ENCODE measurements around the gene NKD1. TPM values are rescaled to one million over a fixed set of nuclear protein-coding genes. Genes with fewer than 3 reads are reported as not detected.

The NKD1 gene
- total RNA-seq, 2 experiments from 2014 or later = 0.04 to 0.06 TPM

GRCh38 chr16:50520451-50521245 lies 27.5 kb upstream of the NKD1 start:
- peaks cover 5% of the 10 kb centered on the region; the same call in 1 of the 2 replicates for H3K9me3 ChIP-seq (ENCODE audit: low read length)
- H3K9me2 ChIP-seq (ENCODE audit: insufficient read depth, low read length) = no peaks in the 10 kb centered on the region; the same call in 1 of the 2 replicates
- no peaks in the 10 kb centered on the region for H4K20me1 ChIP-seq (ENCODE audit: insufficient read depth, low read length)
- TF ChIP-seq CTCF (conservative IDR thresholded peaks at IDR 0.05; ENCODE audit: low read length) = no peak
- TF ChIP-seq EZH2phosphoT487 (IDR thresholded peaks at IDR 0.05; ENCODE audit: borderline replicate concordance, low read depth, low read length) = no peak
- no peak for DNase-seq (ENCODE audit: low spot score)
- CTCF ChIA-PET (ENCODE audit: unreplicated experiment) = no interaction called here
- POLR2A ChIA-PET = no interaction called here
- H3K4me2 ChIP-seq (ENCODE audit: low read length) = no peak overlapping the region
- H3K4me1 ChIP-seq (ENCODE audit: insufficient read depth, low read length, poor library complexity, severe bottlenecking) = no peaks in the 10 kb centered on the region
- H2AFZ ChIP-seq (ENCODE audit: low read length) = no peak overlapping the region
- no TSS peak for BruUV-seq (replicated peaks)
- intact Hi-C loops (cut with micrococcal nuclease; ENCODE audit: unreplicated experiment) = no loop called here
- H3K79me2 ChIP-seq (ENCODE audit: insufficient read depth, low read depth, low read length) = no peaks in the 10 kb centered on the region
- H3K4me3 ChIP-seq (ENCODE audit: low read depth, low read length, poor library complexity, severe bottlenecking) = no peak overlapping the region
- no peak overlapping the region for H3K27ac ChIP-seq (ENCODE audit: low read depth, low read length, poor library complexity, severe bottlenecking)
- H3K36me3 ChIP-seq (ENCODE audit: insufficient read depth, low read length) = no peaks in the 10 kb centered on the region

DNA sequence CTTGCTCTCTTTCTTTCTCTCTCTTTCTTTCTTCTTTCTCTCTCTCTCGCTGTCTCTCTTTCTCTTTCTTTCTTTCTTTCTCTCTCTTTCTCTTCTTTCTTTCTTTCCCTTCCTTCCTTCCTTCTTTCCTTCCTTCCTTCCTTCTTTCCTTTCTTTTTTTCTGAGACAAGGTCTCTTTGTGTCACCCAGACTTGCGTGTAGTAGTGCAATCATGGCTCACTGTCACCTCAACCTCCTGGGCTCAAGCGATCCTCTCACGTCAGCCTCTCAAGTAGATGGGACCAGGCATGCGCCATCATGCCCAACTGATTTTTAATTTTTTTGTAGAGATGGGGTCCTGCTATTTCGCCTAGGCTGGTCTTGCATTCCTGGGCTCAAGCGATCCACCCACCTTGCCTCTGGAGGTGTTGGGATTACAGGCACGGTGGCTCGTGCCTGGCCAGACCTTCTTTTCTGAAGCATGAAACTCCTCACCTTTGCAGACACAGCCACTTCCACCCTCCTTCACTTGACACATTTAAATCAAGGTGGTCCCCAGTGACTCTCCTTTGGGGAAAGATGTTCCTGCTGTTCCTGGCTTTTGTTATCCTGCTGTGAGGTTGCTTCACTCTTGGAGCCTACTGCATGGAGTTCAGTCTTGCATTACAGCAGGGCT lies 26.8 kb upstream of the NKD1 start:
- Histone ChIP-seq H3K27ac (ENCODE audit: low read depth, low read length, poor library complexity, severe bottlenecking) (no peak overlapping the region), H3K9me3 (ENCODE audit: low read length) (peaks cover 4% of the 10 kb centered on the region; the same call in 1 of the 2 replicates), H2AFZ (ENCODE audit: low read length) (no peak overlapping the region), H3K4me1 (ENCODE audit: insufficient read depth, low read length, poor library complexity, severe bottlenecking) (no peaks in the 10 kb centered on the region), H3K4me2 (ENCODE audit: low read length) (no peak overlapping the region), H3K4me3 (ENCODE audit: low read depth, low read length, poor library complexity, severe bottlenecking) (no peak overlapping the region), H3K36me3 (ENCODE audit: insufficient read depth, low read length) (no peaks in the 10 kb centered on the region), H4K20me1 (ENCODE audit: insufficient read depth, low read length) (no peaks in the 10 kb centered on the region), H3K79me2 (ENCODE audit: insufficient read depth, low read depth, low read length) (no peaks in the 10 kb centered on the region), H3K9me2 (ENCODE audit: insufficient read depth, low read length) (no peaks in the 10 kb centered on the region)
- TF ChIP-seq CTCF (conservative IDR thresholded peaks at IDR 0.05; ENCODE audit: low read length) (no peak), EZH2phosphoT487 (IDR thresholded peaks at IDR 0.05; ENCODE audit: borderline replicate concordance, low read depth, low read length) (no peak)
- intact Hi-C loops (cut with micrococcal nuclease; ENCODE audit: unreplicated experiment) = no loop called here
- POLR2A ChIA-PET = no interaction called here
- CTCF ChIA-PET (ENCODE audit: unreplicated experiment) = no interaction called here
- no TSS peak for BruUV-seq (replicated peaks)
- no peak for DNase-seq (ENCODE audit: low spot score)

DNA sequence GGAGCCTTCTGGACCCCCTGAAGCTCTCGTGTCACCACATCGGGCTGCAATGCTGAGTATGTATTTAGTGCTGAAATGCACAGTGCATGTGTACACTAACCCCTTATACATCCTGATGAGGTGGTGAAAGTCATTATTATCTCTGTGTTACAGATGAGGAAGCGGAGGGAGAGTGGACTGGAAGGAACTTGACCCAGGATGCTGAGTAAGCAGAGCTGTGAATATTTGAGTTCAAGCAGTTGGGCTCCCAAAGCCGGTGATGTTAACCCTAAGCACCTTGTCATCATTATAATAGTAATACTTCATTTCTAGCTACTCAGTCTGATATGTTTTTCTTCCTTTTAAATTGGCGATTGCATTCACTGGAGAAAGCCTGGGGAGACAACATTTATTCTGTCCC lies 25.9 kb upstream of the NKD1 start:
- H3K36me3 ChIP-seq (ENCODE audit: insufficient read depth, low read length) = no peaks in the 10 kb centered on the region
- no peak overlapping the region for H3K4me3 ChIP-seq (ENCODE audit: low read depth, low read length, poor library complexity, severe bottlenecking)
- ChIA-PET POLR2A (no interaction called here), CTCF (ENCODE audit: unreplicated experiment) (no interaction called here)
- no peaks in the 10 kb centered on the region for H3K79me2 ChIP-seq (ENCODE audit: insufficient read depth, low read depth, low read length)
- no peaks in the 10 kb centered on the region for H3K9me3 ChIP-seq (ENCODE audit: low read length)
- TF ChIP-seq CTCF (conservative IDR thresholded peaks at IDR 0.05; ENCODE audit: low read length) (no peak), EZH2phosphoT487 (IDR thresholded peaks at IDR 0.05; ENCODE audit: borderline replicate concordance, low read depth, low read length) (no peak)
- no peak overlapping the region for H3K27ac ChIP-seq (ENCODE audit: low read depth, low read length, poor library complexity, severe bottlenecking)
- no peak overlapping the region for H2AFZ ChIP-seq (ENCODE audit: low read length)
- H4K20me1 ChIP-seq (ENCODE audit: insufficient read depth, low read length) = no peaks in the 10 kb centered on the region
- intact Hi-C loops (cut with micrococcal nuclease; ENCODE audit: unreplicated experiment) = no loop called here
- H3K4me1 ChIP-seq (ENCODE audit: insufficient read depth, low read length, poor library complexity, severe bottlenecking) = no peaks in the 10 kb centered on the region
- no peak overlapping the region for H3K4me2 ChIP-seq (ENCODE audit: low read length)
- DNase-seq (ENCODE audit: low spot score) = no peak
- H3K9me2 ChIP-seq (ENCODE audit: insufficient read depth, low read length) = no peaks in the 10 kb centered on the region
- no TSS peak for BruUV-seq (replicated peaks)
